CD4-positive, alpha-beta T cell treated with Interleukin-1 beta for 1 hour (primary cell): ENCODE results near the gene LRRC15.
A peak's percentile ranks its signal among the peaks of the same experiment; 100 is the strongest.

Experiments used
- DNase-seq, 2 donors: peaks; one replicate each; pipeline ENCODE4 v3.0.0-alpha.2; 2020 to 2022

The LRRC15 gene

DNA sequence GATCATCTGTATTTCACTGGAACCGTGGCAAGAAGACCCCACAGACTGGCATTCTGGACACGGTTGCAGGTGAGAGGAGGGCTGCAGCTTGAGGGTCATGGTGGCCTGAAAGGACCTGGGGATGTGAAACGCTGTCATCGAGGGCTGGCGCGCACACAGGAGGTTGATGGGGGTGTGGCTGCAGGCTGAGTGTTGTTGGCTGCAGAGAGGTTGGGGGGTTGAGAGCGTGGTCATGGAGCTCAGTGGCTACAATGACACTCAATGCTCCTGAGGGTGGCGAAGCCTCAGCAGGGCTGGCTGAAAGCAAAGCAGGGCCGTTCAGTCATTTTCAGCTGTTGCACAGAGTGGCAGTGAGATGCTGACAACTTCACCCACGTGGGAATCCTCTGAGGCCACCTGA, 39.4 kb downstream of the LRRC15 start:
- DNase-seq = no peak

GRCh38 chr3:194329583-194329965, 40.0 kb downstream of the LRRC15 start:
- no peak for DNase-seq

GRCh38 chr3:194328942-194329582, 40.5 kb downstream of the LRRC15 start:
- no peak for DNase-seq

DNA sequence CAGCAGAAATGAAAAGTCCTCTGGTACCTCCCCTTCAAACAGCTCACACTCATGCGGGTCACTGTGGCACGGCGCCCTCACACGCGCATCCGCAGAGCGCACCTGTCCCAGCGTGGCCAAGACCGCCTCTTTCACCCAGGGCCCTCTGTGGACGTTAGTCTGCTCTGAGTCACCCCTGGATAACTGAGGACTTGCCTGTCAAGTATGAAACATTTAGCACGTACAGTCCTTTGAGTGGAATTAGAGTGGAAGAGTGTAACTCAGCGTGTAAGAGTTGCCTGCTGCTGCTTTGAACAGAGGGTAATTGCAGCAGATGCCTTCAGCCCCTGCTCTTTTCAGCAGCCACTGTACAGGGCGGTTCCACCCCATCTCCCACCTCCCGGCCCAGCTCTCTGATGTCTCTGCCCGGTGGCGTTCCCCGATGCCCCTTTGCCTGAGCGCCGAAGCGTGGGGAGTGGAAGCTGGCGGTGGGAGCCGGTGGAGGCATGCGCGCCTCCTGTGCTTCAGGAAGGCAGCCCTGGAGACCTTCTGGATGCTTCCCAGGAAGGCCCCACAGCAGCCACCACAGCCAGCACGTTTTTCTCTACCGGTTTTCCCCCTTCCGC, 41.4 kb downstream of the LRRC15 start:
- DNase-seq = no peak

DNA sequence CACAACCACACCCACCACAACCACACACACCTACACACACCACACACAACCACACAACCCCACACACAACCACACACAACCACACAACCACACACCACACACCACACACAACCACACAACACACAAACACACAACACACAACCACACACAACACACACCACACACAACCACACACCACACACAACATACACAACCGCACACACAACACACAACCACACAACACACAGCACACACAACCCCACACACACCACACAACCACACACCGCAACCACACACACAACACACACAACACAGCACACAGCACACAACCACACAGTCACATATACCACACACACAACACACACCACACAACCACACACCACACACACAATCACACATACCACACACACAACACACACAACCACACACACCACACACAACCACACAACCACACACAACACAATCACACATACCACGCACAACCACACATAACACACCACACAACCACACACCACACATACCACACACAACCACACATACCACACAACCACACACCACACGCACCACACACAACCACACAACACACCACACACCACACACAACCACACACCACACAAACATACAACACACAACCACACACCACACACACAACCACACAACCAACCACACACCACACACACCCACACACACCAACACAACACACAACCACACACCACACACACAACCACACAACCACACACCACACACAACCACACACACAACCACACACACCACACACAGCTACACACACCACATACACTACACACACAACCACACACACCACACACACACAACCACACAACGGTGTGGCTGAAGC, 42.1 kb downstream of the LRRC15 start:
- no peak for DNase-seq

- no peak for DNase-seq
Observed at GRCh38 chr3:194326968-194327217, 42.6 kb downstream of the LRRC15 start.

DNA sequence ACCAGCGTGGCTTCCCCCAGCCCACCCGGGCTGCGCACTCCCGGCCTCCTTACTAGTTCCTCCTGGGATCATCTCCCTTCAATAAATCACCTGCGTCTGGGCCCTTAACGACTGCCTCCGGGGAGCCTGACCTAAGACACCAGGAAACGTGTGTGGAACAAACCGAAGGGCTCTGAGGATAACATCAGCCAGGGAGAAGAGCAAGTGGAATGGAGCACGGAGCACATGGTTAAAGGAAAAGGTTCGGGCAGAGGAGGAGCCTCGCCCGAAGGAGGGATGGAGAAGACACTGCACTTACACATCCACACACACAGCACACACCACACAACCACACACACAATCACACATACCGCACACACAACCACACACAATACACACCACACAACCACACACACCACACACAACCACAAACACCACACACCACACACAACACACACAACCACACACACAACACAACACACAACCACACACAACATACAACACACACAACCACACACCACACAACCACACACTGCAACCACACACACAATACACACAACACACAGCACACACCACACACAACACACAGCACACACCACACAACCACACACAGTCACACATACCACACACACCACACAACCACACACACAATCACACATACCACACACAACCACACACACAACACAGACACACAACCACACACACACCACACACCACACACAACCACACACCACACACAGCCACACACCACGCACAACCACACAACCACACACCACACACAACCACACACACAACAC, 43.2 kb downstream of the LRRC15 start:
- DNase-seq = no peak

DNA sequence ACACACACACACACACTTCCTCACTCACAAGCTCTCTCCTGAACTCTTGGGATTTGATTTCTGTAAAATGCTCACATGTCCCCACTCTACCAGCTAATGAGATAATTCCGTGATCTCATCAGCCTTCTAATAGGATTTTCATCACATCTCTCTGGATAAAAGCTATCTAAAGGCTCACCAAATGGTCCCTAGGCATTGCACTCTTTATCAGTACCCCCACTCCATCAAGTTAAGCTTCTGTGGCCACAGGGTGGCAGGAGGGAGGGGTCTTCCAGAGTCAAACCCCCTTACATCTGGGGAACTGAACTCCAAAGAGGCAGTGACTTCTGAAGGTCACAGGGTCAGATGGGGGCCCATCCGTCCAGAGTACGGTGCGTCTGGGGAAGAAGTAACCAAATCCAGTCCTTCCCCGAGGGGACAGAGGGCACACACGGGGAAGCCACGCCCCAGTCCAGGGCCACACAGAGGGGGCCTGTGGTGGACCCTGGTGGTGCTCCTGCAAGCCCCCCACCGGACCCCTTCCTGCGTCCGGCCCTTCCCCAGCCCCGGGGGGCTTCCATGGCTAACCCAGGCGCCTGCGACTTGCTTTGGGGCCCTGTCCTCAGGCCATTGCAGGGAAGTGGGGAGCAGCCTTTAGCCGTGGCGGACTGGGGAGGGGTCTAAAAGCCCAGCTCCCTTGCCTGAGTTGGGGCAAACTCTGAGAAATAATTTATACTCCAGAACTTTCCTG, 44.0 kb downstream of the LRRC15 start:
- DNase-seq = no peak

DNA sequence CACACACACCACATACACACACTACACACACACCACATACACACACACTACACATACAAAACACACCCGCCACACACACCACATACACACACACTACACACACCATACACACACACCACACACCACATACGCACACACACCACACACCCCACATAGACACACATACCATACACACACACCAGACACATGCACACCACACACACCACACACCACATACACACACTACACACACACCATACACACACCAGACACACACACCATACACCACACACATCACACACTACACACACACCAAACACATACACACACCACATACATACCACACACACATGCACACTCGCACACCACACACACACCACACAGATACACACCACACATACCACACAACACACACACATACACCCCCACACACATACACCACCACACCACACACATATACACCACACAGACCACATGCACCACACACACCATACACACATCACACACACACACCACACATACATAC, 44.7 kb downstream of the LRRC15 start:
- DNase-seq = no peak

- peak; percentile 39 to 54 for DNase-seq
Observed at GRCh38 chr3:194323785-194324735, 45.5 kb downstream of the LRRC15 start.

- DNase-seq = no peak
Observed at GRCh38 chr3:194322678-194323211, 46.8 kb downstream of the LRRC15 start.

DNA sequence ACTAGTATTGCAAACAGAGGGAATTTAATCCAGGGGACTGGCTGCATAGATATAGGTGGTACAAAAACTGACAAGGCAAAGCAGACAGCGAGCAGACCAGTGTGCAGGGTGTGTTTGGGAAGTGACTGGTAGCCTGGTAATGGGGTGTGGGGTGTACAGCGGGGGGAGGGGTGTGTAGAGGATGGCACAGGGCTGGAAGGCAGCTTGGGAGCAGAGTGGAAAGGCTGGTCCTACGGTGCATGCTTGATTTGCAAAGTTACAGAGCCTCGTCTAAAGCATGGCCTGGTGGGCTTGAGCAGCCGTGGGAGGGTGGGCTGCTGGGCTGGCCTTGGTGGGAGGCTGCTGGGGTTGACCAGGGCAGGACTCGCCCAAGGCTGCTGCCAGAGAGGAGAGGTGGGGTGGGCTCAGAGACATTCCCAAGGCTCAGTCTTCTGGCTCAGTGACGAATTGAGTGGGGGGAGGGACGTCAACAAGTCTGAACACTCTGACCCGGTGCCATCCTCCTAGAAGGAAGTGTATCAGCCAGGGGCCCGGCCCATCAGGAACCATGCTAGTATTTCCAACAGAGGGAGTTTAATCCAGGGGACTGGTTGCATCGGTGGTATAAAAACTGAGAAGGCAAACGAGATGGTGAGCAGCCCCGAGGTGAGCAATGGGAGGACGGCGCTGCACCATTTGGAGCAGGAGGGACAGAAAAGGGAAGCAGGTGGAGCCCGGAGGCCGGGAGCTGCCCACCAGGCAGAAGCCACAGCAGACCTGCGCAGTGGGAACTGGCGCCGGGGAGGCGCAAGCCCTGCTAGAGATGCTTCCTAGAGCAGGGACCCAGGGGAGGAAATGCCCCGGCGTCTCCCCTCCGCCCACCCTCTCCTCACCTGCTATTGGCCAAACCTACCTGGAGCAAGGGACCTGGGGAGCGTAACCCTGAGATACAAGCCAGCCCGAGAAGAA, 47.6 kb downstream of the LRRC15 start:
- DNase-seq = no peak

- no peak for DNase-seq
Observed at GRCh38 chr3:194320744-194321243, 48.7 kb downstream of the LRRC15 start.

- no peak for DNase-seq
Observed at GRCh38 chr3:194320100-194320499, 49.4 kb downstream of the LRRC15 start.

DNA sequence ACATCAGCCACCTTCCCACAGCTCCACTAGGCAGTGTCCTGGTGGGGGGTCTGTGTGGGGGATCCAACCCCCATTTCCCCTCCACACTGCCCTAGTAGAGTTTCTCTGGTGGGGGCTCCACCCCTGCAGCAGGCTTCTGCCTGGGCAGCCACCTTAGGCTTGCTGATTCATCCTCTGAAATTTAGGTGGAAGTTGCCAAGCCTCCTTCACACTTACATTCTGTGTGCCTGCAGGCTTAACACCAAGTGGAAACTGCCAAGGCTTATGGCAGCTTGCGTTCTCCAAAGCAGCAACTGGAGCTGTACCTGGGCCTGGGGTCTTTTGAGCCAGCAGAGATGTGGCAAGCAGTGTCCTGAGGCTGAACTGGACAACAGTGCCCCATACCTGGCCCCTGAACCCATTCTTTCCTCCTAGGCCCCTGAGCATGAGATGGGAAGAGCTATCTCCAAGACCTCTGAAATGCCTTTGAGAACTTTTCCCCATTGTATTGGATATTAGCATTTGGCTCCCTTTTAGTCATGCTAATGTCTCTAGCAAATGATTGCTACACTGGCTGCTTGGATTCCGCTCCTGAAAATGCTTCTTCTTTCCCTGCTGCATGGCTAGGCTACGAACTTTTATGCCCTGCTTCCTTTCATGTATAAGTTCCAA, 50.9 kb downstream of the LRRC15 start:
- DNase-seq = no peak

GRCh38 chr3:194316918-194317317, 52.6 kb downstream of the LRRC15 start:
- DNase-seq = no peak

DNA sequence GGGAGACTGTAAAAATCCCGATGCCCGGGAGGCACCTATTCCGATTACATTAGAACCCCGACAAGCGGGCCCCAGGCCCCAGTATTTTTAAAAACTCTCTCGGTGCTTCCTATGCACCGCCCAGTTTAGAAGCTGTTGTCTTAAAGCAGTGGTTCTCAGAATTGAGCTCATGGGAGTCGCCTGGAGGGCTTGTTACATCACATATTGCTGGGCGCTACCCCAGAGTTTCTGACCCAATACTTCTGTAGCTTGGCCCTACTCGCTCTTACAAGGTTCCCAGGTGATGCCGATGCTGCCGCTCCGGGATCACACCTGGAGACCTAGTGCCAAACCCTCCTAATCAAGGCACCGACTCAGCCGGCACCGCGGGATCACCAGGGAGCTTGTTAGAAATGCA, 53.6 kb downstream of the LRRC15 start:
- DNase-seq = no peak

- DNase-seq = peak; percentile 78
Observed at GRCh38 chr3:194315088-194315964, 54.2 kb downstream of the LRRC15 start.
